Right lung (tissue), 5 donors: Measurements from ENCODE around the gene CAPN5. TPM values are rescaled to one million over a fixed set of nuclear protein-coding genes. Genes with fewer than 3 reads are reported as not detected.
A peak's percentile ranks its signal among the peaks of the same experiment; 100 is the strongest.
"Not testable (repeated sequence)": the region's sequence is repeated elsewhere in the genome, so short reads cannot be mapped to it uniquely, and the experiment has no call there.

Source experiments
- DNase-seq, 2 donors: peaks; one replicate each; pipeline ENCODE4 v3.0.0-alpha.2; 2013
- polyA plus RNA-seq, 5 donors: library from polyadenylated mRNA; unstranded; fragments of 120-200 nt; gene quantifications; one replicate each; pipeline versions ENCODE4 v1.2.1 to v1.2.3, GENCODE V29; 2013; ENCODE audit warnings: inconsistent platforms in 1 of 5, low replicate concordance in 1 of 5; ENCODE audit not compliant: insufficient read length in 5 of 5, insufficient read depth in 1 of 5

CAPN5 gene
- polyA plus RNA-seq, 5 donors: 20.9 to 30.0 (median 27.1) TPM

DNA sequence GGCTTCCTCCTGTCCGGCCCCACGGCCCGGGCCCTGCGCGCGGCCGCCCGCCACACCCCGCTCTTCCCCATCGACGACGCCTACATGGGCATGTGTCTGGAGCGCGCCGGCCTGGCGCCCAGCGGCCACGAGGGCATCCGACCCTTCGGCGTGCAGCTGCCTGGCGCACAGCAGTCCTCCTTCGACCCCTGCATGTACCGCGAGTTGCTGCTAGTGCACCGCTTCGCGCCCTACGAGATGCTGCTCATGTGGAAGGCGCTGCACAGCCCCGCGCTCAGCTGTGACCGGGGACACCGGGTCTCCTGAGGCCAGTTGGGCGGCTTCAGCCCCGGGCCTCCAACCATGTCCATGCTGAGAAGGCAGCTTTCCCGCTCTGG lies 26.4 kb upstream of the CAPN5 start:
- no peak for DNase-seq

DNA sequence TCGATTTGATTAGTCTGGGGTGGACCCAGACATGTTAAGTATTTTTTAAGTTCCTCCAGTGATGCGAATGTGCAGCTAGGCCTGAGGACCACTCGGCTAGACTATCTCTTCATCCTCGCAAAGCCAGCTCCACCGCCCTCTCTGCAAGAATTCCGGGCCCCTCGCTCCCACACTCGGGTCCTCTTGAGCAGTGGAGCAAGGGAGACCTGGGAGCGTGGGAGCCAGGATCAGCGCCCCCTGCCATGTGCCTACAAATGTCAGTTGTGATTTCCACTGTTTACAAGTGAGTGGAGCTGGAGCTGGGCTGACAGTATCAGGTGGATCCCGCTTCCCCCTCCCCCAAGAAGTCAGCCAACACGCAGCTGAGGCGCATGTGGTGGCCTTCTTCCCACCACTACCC lies 25.9 kb upstream of the CAPN5 start:
- no peak for DNase-seq

DNA sequence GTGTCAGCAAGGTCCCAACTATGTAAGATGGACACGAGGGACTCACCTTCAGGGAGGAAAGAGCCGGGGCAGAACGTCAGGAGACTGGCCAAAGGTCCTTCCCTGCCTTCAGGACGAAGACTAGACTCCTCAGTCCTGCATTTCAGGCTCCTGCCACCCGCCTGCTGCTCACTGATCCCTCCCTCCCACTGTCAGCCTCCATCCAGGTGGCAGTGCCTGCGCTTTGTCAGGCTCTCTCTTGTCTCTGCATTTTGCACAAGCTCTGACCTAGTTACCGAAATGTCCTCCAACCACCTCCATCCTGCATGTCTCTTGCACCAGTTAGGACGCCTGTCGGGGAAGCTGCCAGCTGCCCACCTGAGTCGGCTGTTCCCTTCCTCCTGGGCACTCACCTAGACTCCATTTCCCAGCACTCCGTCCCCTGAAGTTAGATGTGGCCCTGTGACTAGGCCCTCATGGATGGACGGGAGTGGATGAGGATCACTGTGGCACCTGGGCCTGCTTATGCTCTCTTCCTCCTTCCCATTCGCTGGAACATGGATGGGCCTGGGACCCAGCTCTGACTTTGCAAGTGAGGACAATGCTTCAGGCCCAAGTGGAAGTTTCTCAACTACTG lies 24.6 kb upstream of the CAPN5 start:
- no peak for DNase-seq

DNA sequence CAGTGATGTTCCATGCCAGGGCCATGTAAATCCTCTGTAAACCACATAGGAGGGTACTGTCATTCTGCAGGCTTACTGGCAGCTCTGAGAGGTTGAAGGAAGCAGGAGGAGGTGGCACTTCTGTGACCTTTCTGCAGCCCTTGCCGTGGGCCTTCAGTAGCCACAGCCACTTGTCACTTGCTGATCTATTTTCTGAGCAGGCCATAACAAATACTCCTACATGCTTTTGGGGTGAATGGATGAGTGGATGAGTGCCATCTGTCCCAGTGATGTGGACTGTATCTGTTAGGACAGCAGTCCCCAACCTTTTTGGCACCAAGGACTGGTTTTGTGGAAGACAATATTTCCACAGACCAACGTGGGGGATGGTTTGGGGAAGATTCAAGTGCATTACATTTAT lies 22.4 kb upstream of the CAPN5 start:
- no peak for DNase-seq

DNA sequence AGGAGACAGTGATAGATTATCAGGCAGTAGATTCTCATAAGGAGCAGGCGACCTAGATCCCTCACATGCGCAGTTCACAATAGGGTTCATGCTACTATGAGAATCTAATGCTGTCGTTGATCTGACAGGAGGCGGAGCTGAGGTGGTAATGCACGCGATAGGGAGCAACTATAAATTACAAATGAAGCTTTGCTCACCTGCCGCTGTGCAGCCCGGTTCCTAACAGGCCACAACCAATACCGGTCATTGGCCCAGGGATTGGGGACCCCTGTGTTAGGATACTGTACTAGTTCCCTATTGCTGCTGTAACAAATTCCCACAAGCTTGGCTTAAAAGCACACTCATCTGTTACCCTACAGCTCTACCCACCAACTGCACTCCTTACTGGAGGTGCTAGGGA lies 21.9 kb upstream of the CAPN5 start:
- DNase-seq: no peak

DNA sequence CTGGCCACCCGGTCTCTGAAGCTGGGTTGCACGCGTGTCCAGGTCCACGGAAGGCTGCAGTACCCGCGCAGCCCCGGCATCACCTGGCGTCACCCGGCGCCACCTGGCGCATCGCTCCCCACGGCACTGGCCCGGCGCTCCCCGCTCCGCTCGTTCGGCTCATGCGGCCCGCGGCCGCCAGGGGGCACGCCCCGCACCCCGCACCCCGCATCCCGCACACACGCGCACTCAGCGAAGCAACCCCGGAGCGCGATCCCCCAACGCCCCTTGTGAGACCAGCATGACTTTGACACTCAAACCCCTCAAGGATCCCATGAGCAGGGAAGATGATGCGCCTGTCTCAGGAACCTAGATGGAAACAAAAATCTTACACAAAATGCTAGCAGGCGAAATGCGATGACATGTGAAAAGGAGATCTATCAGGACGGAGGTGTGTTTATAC lies 20.7 kb upstream of the CAPN5 start:
- no peak for DNase-seq

DNA sequence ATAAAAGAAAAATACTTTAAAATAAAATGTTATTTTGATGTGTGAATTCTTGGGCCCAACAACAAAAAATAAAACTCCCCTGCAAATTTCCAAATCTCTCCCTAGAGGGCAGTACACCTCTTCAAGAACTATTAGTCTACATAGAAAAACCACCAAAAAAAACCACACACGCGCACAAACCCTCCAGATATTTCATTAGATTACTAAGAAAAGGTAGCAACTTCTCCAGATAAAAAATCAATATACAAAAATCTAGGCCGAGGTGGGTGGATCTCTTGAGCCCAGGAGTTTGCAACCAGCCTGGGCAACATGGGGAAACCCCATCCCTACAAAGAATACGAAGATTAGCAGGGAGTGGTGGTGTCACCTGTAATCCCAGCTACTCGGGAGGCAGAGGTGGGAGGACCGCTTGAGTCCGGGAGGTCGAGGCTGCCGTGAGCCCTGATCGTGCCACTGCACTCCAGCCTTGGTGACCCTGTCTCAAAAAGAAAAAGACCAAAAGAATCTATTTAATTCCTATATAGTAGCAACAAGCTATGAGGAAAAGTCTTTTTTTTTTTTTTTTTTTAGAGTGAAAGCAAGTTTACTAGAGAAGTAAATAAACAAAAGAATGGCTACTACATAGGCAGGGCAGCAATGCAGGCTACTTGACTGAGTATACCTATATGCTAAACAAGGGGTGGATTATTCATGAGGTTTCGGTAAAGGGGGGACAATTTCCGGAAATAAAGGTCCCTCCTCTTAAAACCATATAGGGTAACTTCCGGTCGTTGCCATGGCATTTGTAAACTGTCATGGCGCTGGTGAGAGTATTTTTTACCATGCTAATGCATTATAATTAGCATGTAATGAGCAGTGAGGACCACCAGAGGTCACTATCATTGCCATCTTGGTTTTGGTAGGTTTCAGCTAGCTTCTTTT lies 19.5 kb upstream of the CAPN5 start:
- DNase-seq: peak; percentile 88 to 92

DNA sequence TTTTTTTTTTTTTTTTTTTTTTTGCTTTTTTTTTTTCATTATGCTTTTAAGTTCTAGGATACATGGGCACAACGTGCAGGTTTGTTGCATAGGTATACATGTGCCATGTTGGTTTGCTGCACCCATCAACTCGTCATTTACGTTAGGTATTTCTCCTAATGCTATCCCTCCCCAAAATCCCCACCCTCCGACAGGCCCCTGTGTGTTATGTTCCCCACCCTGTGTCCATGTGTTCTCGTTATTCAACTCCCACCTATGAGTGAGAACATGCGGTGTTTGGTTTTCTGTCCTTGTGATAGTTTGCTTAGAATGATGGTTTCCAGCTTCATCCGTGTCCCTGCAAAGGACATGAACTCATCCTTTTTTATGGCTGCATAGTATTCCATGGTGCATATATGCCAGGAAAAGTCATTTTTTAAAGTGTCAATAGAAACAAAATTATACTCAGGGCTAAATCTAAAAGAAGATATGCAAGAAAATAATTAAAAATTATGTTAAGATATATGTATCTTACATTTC lies 18.8 kb upstream of the CAPN5 start:
- DNase-seq: not testable (repeated sequence)

DNA sequence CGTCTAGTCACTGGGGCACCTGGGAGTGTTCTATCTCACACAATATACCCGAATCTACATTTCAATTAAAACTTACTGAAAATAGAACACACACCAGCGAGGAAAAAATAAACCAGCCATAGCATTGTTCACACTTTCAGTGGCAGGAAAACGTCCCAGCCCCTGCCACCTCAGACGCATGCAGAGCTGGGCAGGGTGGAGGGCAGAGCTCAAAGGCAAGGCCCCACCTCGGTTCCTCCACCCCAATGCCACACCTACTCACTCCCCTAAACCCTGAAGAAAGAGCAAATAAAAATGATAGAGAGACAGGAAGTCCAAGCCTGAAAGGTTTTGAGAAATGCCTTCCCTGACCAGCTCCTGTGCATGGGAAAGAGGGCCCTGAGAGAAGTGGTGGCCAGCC lies 17.7 kb upstream of the CAPN5 start:
- DNase-seq: no peak

DNA sequence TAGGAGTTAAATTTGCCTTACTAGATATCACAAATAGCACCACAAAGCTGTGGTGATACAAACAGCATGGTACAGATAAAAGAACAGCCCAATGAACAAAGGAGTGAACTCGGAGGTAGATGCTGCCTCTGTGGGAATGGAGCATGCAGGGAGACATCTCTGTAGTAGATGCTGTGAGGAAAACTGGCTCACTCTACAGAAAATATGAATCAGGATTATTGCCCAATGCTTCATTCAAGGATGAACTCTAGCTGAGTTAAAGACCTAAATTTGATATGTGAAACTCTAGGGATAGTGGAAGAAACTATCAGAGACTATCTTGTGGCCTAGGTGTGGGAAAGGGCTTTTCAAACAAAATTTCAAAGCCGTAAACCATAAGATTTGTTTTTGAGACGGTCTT lies 15.3 kb upstream of the CAPN5 start:
- DNase-seq: no peak

DNA sequence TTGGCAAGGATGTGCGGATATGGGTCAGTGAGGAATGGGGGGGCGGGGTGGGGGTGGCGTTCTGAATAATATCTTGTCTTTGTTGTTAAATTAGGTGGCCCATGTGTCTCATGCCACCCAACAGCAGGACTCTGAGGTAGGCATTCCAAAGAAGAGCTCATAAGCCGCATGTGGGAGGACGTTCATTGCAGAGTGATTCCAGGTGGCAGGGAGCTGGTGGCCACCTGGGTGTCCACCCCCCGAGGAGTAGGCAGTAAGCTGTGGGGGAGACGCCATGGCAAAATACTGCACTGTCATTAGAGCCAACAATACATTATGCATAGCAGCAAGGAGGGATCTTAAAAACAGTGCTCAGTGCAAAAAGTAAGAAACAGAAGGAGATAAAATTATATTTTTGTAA lies 14.3 kb upstream of the CAPN5 start:
- no peak for DNase-seq

DNA sequence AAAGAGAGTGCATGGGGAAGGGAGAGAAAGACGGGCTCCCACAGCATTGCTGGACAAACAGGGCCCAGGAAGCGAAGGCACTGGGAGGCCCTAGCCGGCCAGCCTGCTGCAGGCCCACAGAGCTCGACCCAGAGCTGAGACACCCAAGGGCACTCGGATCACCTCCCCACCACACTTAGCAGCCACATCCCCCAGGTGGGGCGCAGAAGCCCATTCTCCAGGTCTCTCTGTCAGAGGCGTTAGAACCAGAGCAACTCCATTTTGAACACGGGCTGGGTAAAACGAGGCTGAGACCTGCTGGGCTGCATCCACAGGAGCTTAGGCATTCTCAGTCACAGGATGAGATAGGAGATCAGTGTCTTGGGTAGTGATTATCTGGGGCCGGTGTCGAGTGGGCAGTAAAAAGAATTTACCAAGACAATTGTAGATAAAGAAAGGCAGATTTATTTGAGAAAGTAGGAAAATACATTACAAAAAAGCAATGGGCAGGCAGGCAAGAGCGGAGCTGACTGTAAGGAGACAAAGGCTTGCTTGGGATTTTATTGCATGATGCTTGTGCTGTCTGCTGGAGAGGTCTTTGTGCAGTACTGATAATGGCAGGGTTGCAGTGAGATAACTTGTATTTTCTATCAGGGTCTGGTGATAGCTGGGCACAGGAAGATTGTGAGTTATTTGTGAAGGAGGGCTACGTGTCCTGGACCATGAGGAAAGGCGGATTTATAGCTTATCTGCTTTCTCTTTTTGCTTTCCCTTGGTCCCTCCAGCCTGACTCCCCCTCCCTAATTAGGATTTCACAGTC lies 13.4 kb upstream of the CAPN5 start:
- no peak for DNase-seq

DNA sequence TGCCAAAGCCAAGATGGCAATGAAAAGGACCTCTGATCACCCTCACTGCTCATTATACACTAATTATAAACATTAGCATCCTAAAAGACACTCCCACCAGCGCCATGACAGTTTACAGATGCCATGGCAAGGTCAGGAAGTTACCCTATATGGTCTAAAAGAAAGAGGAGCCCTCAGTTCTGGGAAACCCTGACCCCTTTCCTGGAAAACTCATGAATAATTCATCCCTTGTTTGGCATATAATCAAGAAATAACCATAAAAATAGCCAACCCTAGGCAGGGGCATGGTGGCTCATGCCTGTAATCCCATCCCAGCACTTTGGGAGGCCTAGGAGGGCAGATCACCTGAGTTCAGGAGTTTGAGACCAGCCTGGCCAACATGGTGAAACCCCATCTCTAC lies 12.7 kb upstream of the CAPN5 start:
- DNase-seq: no peak

DNA sequence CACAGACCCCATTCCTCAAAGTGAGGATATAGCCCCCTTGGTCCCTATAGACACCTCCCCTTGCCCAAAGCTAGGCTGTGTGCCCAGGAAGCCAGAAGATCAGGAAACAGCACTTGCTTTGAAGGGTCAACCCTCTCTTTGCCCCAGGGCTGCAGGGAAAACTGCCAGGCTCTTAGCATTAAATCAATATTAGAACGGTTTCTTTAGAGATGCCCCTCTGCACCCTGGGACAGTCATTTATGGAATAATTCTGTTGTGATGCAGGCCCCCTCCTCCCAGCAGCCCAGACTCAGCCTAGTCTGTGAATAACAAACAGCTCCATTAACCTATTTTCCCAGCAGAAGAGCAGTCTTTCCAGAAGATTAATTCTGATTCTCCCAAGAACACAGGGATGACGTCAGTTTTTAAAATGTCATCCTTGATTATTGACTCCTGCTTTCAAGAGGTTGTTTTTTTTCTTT lies 11.6 kb upstream of the CAPN5 start:
- no peak for DNase-seq

DNA sequence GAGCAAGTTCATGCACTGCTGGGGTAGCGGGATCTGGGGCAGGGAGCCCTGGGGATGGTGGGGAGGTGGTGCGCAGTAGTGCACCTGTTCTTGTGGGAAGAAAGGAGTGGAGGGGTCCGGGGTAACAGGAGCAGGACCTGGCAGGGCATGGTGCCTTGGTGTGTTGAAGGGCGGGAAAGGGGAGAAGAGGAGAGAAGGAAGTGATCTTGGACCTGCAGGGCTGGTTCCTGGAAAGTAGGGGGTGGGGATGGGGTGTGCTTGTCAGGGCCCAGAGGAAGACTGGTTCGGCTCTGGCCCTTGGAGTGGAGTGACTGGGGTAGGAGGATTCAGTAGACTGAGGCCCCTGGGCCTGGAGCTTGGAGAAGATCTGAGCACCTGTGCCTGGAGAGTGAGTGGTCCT lies 10.9 kb upstream of the CAPN5 start:
- no peak for DNase-seq

DNA sequence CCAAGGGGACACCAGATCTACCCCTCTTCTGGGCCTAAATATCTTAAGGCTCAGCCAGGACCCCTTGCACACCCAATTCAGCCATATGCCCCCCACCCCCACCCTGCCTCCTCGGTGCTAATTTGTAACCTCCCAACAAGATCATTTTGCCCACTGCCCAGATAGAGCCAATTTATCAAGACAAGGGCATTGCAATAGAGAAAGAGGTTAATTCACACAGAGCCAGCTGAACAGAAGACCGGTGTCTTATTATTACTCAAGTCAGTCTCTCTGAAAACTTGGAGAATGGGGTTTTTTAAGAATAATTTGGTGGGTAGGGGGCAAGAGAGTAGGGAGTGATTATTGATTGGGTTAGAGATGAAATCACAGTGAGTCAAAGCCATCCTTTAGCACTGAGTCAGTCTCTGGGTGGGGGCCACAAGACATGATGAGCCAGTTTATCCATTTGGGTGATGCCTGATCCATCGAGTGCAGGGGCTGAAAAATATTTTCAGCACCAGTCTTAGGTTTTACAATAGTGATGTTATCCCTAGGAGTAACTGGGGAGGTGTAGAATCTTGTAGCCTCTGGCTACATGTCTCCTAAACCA lies 9.9 kb upstream of the CAPN5 start:
- DNase-seq: no peak

DNA sequence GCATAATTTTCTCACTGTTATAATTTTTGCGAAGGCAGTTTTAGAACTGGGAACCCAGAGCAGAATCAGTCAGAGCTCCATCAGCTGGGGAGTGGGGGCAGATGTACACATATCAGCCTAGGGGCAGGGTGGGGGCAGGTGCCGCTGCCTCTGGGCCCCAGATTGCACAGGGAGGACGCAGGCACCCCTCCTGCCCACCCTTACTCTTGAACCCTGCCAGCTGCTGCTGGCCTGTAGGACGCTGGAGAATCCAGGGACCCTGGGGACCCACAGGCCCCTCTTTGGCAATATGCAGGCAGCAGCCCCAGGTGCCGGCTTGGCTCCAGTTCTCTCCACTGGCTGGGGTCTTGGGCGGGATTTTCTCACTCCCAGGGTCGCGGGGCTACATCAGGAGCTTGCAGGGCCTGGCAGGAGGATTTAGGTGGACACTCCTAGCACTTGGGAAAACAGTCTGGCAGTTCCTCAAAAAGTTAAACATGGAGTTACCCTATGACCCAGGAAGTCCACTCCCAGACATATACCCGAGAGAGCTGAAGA lies 8.8 kb upstream of the CAPN5 start:
- DNase-seq: no peak

DNA sequence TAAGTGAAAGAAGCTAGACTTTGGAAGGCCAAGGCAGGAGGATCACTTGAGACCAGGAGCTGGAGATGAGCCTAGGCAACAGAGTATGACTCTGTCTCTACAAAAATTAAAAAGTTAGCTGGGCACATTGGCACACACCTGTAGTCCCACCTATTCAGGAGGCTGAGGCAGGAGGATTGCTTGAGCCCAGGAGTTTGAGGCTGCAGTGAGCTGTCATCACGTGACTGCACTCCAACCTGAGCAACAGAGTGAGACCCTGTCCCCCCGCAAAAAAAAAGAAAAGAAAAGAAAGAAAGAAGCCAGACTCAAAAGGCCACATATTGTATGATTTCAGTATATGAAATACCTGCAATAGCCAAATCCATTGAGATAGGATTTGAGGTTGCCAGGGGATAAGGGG lies 7.9 kb upstream of the CAPN5 start:
- no peak for DNase-seq

DNA sequence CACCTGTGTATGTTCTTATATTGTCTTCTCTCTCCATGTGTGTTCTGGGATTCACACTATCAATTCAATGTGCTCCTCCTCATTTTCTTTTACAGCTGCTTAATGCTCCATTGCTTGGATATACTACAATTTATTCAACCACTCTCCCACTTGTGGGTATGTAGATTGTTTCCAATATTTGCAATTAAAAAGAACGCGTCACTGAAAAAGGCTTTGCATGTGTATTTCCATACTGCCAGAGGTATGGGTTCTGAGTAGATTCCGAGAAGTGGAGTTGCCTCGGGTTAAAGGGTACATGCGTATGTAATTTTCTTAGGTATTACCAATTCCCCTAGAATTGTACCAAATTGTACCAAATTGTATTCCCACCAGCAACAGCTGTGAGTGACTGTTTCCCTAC lies 7.0 kb upstream of the CAPN5 start:
- no peak for DNase-seq

DNA sequence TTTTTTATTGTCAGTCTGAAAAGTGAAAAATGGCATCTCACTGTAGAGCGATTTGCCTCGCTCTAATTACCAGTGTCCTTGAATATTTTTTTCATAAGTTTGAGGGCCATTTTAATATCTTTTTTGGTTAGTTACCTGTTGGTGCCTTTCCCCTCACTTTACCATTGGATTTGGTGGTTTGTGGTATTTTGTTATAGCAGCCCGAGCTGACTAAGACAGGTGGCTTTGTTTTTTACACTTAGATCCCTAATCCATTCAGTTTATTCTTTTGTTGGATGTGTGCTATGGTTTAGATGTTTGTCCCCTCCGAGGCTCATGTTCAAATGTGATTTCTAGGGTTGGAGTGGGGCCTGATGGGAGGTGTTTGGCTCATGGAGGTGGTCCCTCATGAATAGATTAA lies 6.5 kb upstream of the CAPN5 start:
- no peak for DNase-seq

DNA sequence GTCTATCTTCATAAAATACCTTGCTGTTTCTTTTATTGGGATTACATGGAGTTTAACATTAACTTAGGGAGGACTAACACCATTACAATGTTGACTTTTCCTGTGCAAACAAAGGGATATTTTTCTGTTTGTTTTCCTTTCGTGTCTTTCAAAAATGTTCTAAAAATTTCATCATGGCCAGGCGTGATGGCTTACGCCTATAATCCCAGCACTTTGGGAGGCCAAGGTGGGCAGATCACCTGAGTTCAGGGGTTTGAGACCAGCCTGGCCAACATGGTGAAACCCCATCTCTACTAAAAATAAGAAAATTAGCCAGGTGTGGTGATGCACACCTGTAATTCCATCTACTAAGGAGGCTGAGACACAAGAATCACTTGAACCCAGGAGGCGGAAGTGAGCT lies 5.5 kb upstream of the CAPN5 start:
- not testable (repeated sequence) for DNase-seq

DNA sequence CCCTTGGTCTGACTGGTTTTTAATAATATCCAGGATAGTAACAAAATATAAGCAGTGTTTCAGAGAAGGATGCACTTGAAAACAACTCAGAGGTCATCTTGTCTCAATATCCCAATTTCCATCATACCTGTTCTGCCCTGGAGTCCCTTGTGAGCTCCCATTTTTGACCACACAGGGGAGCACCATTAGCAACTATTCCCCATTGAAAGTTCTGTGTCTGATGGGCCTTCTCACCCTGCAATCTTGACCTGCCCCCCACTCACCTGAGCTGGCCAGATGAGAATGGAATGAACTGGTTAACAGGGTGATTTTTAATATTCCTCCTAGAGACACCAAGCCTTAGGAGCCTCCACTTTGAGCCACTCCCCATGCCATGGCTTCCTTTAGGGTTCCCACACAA lies 3.8 kb upstream of the CAPN5 start:
- DNase-seq: no peak
